MCF 10A (cell line): ENCODE data around the gene IHH. TPM values are rescaled to one million over a fixed set of nuclear protein-coding genes. Genes with fewer than 3 reads are reported as not detected.

Source experiments
- BruUV-seq: library from RNA; stranded (reverse); fragments of 400-500 nt; replicated peaks from 2 replicates; lab custom pipeline; 2021; lab: Mats Ljungman, UMichigan
- CTCF ChIA-PET: fragments of 300-600 bp; sonication (Branson Sonifier 250); formaldehyde crosslinking; extraction: SDS; loops from one replicate; lab custom pipeline; 2021; ENCODE audit warnings: antibody characterized with exemption, inconsistent platforms; lab: Yijun Ruan, JAX
- POLR2A ChIA-PET: fragments of 300-600, 350-650 bp; sonication (Branson Sonifier 250); formaldehyde crosslinking; extraction: SDS; loops from one replicate; lab custom pipeline; 2020; ENCODE audit warnings: antibody characterized with exemption, inconsistent platforms; lab: Yijun Ruan, JAX
- DNase-seq: peaks from one replicate; pipeline ENCODE4 v3.0.0-alpha.2; 2018; ENCODE audit not compliant: unreplicated experiment
- H3K27ac Mint-ChIP-seq: one replicate; pipeline ENCODE4 v1.8.0; 2022; ENCODE audit warnings: mild to moderate bottlenecking, low read depth, mixed read lengths; ENCODE audit not compliant: unreplicated experiment
- H3K27me3 Mint-ChIP-seq: one replicate; pipeline ENCODE4 v1.8.0; 2022; ENCODE audit warnings: mixed read lengths; ENCODE audit not compliant: insufficient read depth, unreplicated experiment
- H3K36me3 Mint-ChIP-seq: one replicate; pipeline ENCODE4 v1.8.0; 2022; ENCODE audit warnings: mild to moderate bottlenecking, moderate library complexity, mixed read lengths; ENCODE audit not compliant: insufficient read depth, unreplicated experiment
- H3K4me1 Mint-ChIP-seq: one replicate; pipeline ENCODE4 v1.8.0; 2022; ENCODE audit warnings: mixed read lengths; ENCODE audit not compliant: insufficient read depth, unreplicated experiment
- H3K4me3 Mint-ChIP-seq: one replicate; pipeline ENCODE4 v1.8.0; 2022; ENCODE audit warnings: mild to moderate bottlenecking, moderate library complexity, mixed read lengths; ENCODE audit not compliant: unreplicated experiment
- H3K9me3 Mint-ChIP-seq: one replicate; pipeline ENCODE4 v1.8.0; 2022; ENCODE audit warnings: mixed read lengths; ENCODE audit not compliant: unreplicated experiment
- CTCF ChIP-seq: fragments of 200-600 bp; IDR thresholded peaks from one replicate; pipeline ENCODE4 v1.8.0; 2022; ENCODE audit warnings: antibody characterized with exemption, mild to moderate bottlenecking; ENCODE audit not compliant: unreplicated experiment
- intact Hi-C: fragments of 100-400 bp; cut with micrococcal nuclease; formaldehyde crosslinking; loops from 2 replicates; pipeline ENCODE4 v1.14.1; 2022
- total RNA-seq: library from RNA; stranded (reverse); gene quantifications from 2 replicates; pipeline ENCODE4 v1.2.3, GENCODE V29; 2022

Gene IHH
- total RNA-seq, 1 experiment from 2014 or later, result not detected

- Mint-ChIP-seq H3K9me3 (no peaks in the 10 kb centered on the region), H3K36me3 (peaks cover 25% of the 10 kb centered on the region), H3K27me3 (no peaks in the 10 kb centered on the region), H3K4me3 (no peak overlapping the region), H3K27ac (no peak overlapping the region), H3K4me1 (peaks cover 8% of the 10 kb centered on the region)
- ChIA-PET POLR2A (no interaction called here), CTCF (interaction anchor here (0.8 to 2.6 kb wide), 4 partner anchors 13 to 78 kb away, joined by 3 to 13 read pairs (median 4); no protein-coding TSS in a partner anchor)
- no peak for DNase-seq
- TF ChIP-seq CTCF, result no peak
- no TSS peak for BruUV-seq
- intact Hi-C loops, result loop anchor here (5.0 kb wide), 1 partner anchor 41 kb away; no protein-coding TSS in a partner anchor
These were observed 15.5 kb upstream of the IHH start for GRCh38 chr2:219076253-219076652.

GRCh38 chr2:219073413-219074129 is 12.8 kb upstream of the IHH start:
- POLR2A ChIA-PET, result interaction anchor here (1.0 kb wide), 1 partner anchor 46 kb away, joined by 3 read pairs; no protein-coding TSS in a partner anchor
- H3K4me1 Mint-ChIP-seq, result peaks cover 13% of the 10 kb centered on the region
- intact Hi-C loops, result loop anchor here (1.0 kb wide), 1 partner anchor 82 kb away; no protein-coding TSS in a partner anchor
- H3K4me3 Mint-ChIP-seq, result no peak overlapping the region
- H3K27me3 Mint-ChIP-seq, result no peaks in the 10 kb centered on the region
- peak; percentile 57 for DNase-seq
- TF ChIP-seq CTCF, result peak; percentile 57
- H3K27ac Mint-ChIP-seq, result peak overlapping the region; percentile 7
- H3K9me3 Mint-ChIP-seq, result no peaks in the 10 kb centered on the region
- peaks cover 31% of the 10 kb centered on the region for H3K36me3 Mint-ChIP-seq
- CTCF ChIA-PET, result interaction anchor here (0.6 to 5.2 kb wide), 14 partner anchors 8 to 422 kb away, joined by 3 to 34 read pairs (median 4); partner anchors contain the start of gene IHH
- no TSS peak for BruUV-seq

GRCh38 chr2:219072741-219073250 is 12.1 kb upstream of the IHH start:
- no peak overlapping the region for H3K4me3 Mint-ChIP-seq
- no peaks in the 10 kb centered on the region for H3K9me3 Mint-ChIP-seq
- H3K27ac Mint-ChIP-seq, result peak overlapping the region; percentile 7
- CTCF ChIA-PET, result interaction anchor here (0.7 to 5.2 kb wide), 19 partner anchors 11 to 423 kb away, joined by 3 to 34 read pairs (median 7); partner anchors contain the start of gene IHH
- intact Hi-C loops, result loop anchor here (1.0 kb wide), 1 partner anchor 83 kb away; no protein-coding TSS in a partner anchor
- no peaks in the 10 kb centered on the region for H3K27me3 Mint-ChIP-seq
- BruUV-seq, result no TSS peak
- DNase-seq, result no peak
- peaks cover 13% of the 10 kb centered on the region for H3K4me1 Mint-ChIP-seq
- TF ChIP-seq CTCF, result no peak
- POLR2A ChIA-PET, result interaction anchor here (1.0 to 1.8 kb wide), 4 partner anchors 47 to 134 kb away, joined by 3 to 4 read pairs (median 4); partner anchors contain the start of gene ZFAND2B
- peaks cover 31% of the 10 kb centered on the region for H3K36me3 Mint-ChIP-seq
